Smooth muscle cell (in vitro differentiated cells): ENCODE results near the gene KRT4. TPM values are rescaled to one million over a fixed set of nuclear protein-coding genes. Genes with fewer than 3 reads are reported as not detected.

Experiments used
- DNase-seq: peaks from one replicate; lab custom pipeline; 2025; ENCODE audit not compliant: unreplicated experiment; lab: John Stamatoyannopoulos, UW
- H2AFZ ChIP-seq: fragments of 200-600 bp; sonication (generic); 2 replicates; pipeline ENCODE4 v1.6.0; 2016; ENCODE audit warnings: antibody characterized with exemption, low read depth, mild to moderate bottlenecking
- H3F3A ChIP-seq: fragments of 200-600 bp; sonication (generic); 2 replicates; pipeline ENCODE4 v1.6.0; 2017; ENCODE audit warnings: antibody characterized with exemption, low read depth
- H3K27ac ChIP-seq: fragments of 200-600 bp; sonication (generic); 2 replicates; pipeline ENCODE4 v1.5.1; 2016; ENCODE audit warnings: low read depth, mild to moderate bottlenecking
- H3K27me3 ChIP-seq: fragments of 200-600 bp; sonication (generic); 2 replicates; pipeline ENCODE4 v1.6.1; 2016; ENCODE audit warnings: low read depth, mild to moderate bottlenecking
- H3K36me3 ChIP-seq: fragments of 200-600 bp; sonication (generic); 2 replicates; pipeline ENCODE4 v1.5.1; 2016; ENCODE audit warnings: low read depth
- H3K4me1 ChIP-seq: fragments of 200-600 bp; sonication (generic); 2 replicates; pipeline ENCODE4 v1.5.1; 2016; ENCODE audit warnings: low read depth
- H3K4me2 ChIP-seq: fragments of 200-600 bp; sonication (generic); 2 replicates; pipeline ENCODE4 v1.6.0; 2016; ENCODE audit warnings: mild to moderate bottlenecking
- H3K4me3 ChIP-seq: fragments of 200-600 bp; sonication (generic); 2 replicates; pipeline ENCODE4 v1.5.1; 2016; ENCODE audit warnings: mild to moderate bottlenecking
- H3K79me2 ChIP-seq: fragments of 200-600 bp; sonication (generic); 2 replicates; pipeline ENCODE4 v1.6.0; 2016; ENCODE audit warnings: low read depth, mild to moderate bottlenecking
- H3K9ac ChIP-seq: fragments of 200-600 bp; sonication (generic); 2 replicates; pipeline ENCODE4 v1.6.0; 2016; ENCODE audit warnings: low read depth
- H3K9me3 ChIP-seq: fragments of 200-600 bp; sonication (generic); replicated peaks from 2 replicates; pipeline ENCODE4 v1.5.1; 2016; ENCODE audit warnings: low read depth
- H4K20me1 ChIP-seq: fragments of 200-600 bp; sonication (generic); 2 replicates; pipeline ENCODE4 v1.6.0; 2016; ENCODE audit warnings: low read depth
- WGBS: methylation state at CpG from one replicate; pipeline ENCODE4 v1.1.7; 2016; ENCODE audit warnings: low lambda C conversion rate; 5-methylcytosine and 5-hydroxymethylcytosine counted together
- polyA plus RNA-seq: library from polyadenylated mRNA; unstranded; fragments of >200 nt; fragmentation: Nextera tagmentation; extraction: Ambion mirVana; gene quantifications from 2 replicates; pipeline ENCODE4 v1.2.1, GENCODE V29; 2016
- total RNA-seq: library from RNA; depleted of rRNA; stranded (reverse); fragments of >200 nt; gene quantifications from 2 replicates; pipeline ENCODE4 v1.2.3, GENCODE V29; 2014
- TF ChIP-seq, protein P1 (sequence below): fragments of 200-600 bp; sonication (generic); IDR thresholded peaks from 2 replicates; pipeline ENCODE4 v1.5.1; 2017; ENCODE audit warnings: borderline replicate concordance, mild to moderate bottlenecking, antibody characterized with exemption; ENCODE audit not compliant: insufficient read depth, poor library complexity, severe bottlenecking

The KRT4 gene
- total and polyA plus RNA-seq, 2 experiments from 2014 or later: not detected

DNA sequence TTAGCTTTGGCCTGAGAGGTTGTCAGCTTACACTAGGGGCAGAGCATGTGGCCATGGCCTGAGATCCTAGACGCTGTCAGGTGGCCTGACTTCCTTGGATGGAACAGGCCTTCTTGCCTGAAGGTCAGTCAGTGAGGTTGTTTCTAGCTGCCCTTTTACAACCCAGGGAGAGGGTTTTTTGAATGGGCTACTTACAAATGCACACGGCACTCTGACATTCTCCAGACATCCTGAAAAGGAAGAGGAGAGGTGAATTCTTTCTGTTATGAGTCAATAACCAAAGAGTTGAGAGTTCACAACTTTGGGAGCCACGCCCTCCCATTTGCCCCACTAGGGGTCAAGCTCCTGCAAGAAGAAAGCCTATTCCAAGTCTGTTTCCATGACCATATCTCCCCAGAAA lies 44.6 kb downstream of the KRT4 start:
- Histone ChIP-seq H3K9me3 (no peaks in the 10 kb centered on the region), H3K27ac (no peak overlapping the region), H3K27me3 (peaks cover 16% of the 10 kb centered on the region), H3K4me2 (no peak overlapping the region), H3K9ac (no peak overlapping the region), H3K79me2 (no peaks in the 10 kb centered on the region), H4K20me1 (no peaks in the 10 kb centered on the region), H3K36me3 (no peaks in the 10 kb centered on the region), H3K4me3 (no peak overlapping the region), H2AFZ (no peak overlapping the region), H3K4me1 (no peaks in the 10 kb centered on the region), H3F3A (no peaks in the 10 kb centered on the region)
- no peak for DNase-seq
- 66% methylated on average over 3 of the region's 3 CpGs for WGBS
- TF ChIP-seq, protein P1, sequence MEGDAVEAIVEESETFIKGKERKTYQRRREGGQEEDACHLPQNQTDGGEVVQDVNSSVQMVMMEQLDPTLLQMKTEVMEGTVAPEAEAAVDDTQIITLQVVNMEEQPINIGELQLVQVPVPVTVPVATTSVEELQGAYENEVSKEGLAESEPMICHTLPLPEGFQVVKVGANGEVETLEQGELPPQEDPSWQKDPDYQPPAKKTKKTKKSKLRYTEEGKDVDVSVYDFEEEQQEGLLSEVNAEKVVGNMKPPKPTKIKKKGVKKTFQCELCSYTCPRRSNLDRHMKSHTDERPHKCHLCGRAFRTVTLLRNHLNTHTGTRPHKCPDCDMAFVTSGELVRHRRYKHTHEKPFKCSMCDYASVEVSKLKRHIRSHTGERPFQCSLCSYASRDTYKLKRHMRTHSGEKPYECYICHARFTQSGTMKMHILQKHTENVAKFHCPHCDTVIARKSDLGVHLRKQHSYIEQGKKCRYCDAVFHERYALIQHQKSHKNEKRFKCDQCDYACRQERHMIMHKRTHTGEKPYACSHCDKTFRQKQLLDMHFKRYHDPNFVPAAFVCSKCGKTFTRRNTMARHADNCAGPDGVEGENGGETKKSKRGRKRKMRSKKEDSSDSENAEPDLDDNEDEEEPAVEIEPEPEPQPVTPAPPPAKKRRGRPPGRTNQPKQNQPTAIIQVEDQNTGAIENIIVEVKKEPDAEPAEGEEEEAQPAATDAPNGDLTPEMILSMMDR: no peak

DNA sequence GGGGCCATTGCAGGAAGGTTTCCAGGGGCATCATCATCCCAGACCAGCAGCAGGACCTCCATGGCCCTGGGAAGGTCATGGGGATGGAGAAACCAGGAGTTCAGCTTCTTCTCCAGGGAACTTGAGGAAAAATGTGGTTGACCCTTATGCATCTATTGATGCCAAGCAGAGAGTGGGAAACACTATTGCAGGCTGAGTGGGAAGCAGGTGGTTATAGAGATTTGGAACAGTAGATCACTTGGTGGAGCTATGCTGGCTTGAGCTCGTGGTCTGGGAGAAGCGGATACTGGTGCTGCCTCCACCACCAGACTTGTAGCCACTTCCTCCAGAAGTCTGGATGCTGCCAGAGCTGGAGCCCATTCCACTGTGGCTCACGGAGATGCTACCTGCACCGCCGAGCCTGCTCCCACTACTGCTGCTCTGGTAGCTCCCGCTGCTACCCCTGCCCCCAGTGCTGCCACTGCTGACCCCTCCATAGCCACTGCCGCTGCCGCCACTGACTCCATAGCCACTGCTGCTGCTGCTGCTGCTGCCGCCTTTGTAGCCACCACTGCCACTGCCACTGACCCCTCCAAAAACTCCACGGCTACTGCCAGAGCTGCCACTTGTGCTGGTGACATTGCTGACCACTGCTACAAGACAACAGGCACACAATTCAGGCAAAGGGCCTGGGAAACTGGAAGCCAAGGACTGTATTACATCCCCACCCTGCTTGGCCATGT lies 45.3 kb downstream of the KRT4 start:
- Histone ChIP-seq H2AFZ (no peak overlapping the region), H3K79me2 (no peaks in the 10 kb centered on the region), H3K27ac (no peak overlapping the region), H3K9ac (no peak overlapping the region), H3K27me3 (peaks cover 11% of the 10 kb centered on the region), H4K20me1 (no peaks in the 10 kb centered on the region), H3K9me3 (no peaks in the 10 kb centered on the region), H3K36me3 (no peaks in the 10 kb centered on the region), H3F3A (no peaks in the 10 kb centered on the region), H3K4me1 (no peaks in the 10 kb centered on the region), H3K4me2 (no peak overlapping the region), H3K4me3 (no peak overlapping the region)
- DNase-seq: no peak
- WGBS: 89% methylated on average over 10 of the region's 10 CpGs
- TF ChIP-seq, protein P1: no peak

DNA sequence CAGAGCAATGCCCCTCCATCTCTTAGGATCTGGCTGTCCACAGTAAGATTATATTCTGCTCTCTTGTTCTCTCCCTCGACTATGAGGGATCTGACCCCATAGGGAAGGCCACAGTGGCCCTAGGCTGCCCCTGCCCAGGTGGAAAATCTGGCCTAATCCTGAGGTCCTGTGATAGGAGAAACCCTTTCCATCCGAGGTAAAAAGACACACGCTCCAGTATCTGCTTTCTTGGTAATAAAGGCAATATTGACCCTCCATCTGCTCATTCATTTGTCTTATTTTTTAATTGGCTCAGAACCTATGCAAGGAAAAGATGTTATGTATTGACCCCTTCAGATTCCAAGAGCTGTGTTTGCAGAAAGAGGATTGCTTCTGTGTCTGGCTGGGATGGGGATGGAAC lies 46.5 kb downstream of the KRT4 start:
- Histone ChIP-seq H3K4me3 (no peak overlapping the region), H2AFZ (no peak overlapping the region), H4K20me1 (no peaks in the 10 kb centered on the region), H3K4me2 (no peak overlapping the region), H3K27ac (no peak overlapping the region), H3K79me2 (no peaks in the 10 kb centered on the region), H3K9me3 (no peaks in the 10 kb centered on the region), H3K27me3 (peaks cover 8% of the 10 kb centered on the region), H3K36me3 (no peaks in the 10 kb centered on the region), H3K4me1 (no peaks in the 10 kb centered on the region), H3K9ac (no peak overlapping the region), H3F3A (no peaks in the 10 kb centered on the region)
- WGBS: 43% methylated on average over 3 of the region's 3 CpGs
- TF ChIP-seq, protein P1: no peak
- DNase-seq: no peak

DNA sequence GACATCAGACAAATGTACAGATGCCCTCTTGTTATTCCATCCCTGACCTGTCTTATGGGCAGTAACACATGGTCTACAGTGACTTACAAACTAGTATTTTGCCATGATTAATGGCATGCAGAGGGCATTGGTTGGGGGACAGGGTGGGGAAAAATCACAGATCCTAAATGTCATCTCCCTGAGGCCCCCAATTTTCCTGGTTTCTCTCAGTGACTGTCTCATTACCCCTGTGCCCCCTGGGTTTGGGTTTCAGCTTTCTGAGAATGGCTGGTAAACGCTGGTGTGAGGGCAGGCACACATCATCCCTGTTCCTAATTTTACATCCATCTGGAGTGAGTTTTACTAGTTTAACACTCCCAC lies 46.9 kb downstream of the KRT4 start:
- Histone ChIP-seq H3K79me2 (no peaks in the 10 kb centered on the region), H3F3A (no peaks in the 10 kb centered on the region), H3K9me3 (no peaks in the 10 kb centered on the region), H4K20me1 (no peaks in the 10 kb centered on the region), H2AFZ (no peak overlapping the region), H3K27me3 (peaks cover 8% of the 10 kb centered on the region), H3K36me3 (no peaks in the 10 kb centered on the region), H3K27ac (no peak overlapping the region), H3K4me3 (no peak overlapping the region), H3K4me2 (no peak overlapping the region), H3K9ac (no peak overlapping the region), H3K4me1 (no peaks in the 10 kb centered on the region)
- WGBS: 63% methylated on average over 1 of the region's 1 CpG
- DNase-seq: no peak
- TF ChIP-seq, protein P1: no peak
